Measurements from ENCODE around the gene SKIL. TPM values are rescaled to one million over a fixed set of nuclear protein-coding genes. Genes with fewer than 3 reads are reported as not detected.

The SKIL gene
- total RNA-seq, 1 experiment from 2014 or later, result 47.9 TPM

- BruUV-seq (replicated peaks), result no TSS peak
- no peaks in the 10 kb centered on the region for H3K4me1 ChIP-seq (ENCODE audit: insufficient read depth, low read length, poor library complexity, severe bottlenecking)
- no peaks in the 10 kb centered on the region for H3K36me3 ChIP-seq (ENCODE audit: insufficient read depth, low read length, poor library complexity, severe bottlenecking)
- no peaks in the 10 kb centered on the region for H3K27me3 ChIP-seq (replicated peaks; ENCODE audit: insufficient read depth, low read depth, low read length, poor library complexity)
- H3K4me3 ChIP-seq (ENCODE audit: low read depth, low read length, poor library complexity, severe bottlenecking), result no peak overlapping the region
- CTCF ChIA-PET, result no interaction called here
- H3K9me3 ChIP-seq (ENCODE audit: low read depth, low read length, poor library complexity, severe bottlenecking), result no peaks in the 10 kb centered on the region
- TF ChIP-seq CTCF (conservative IDR thresholded peaks at IDR 0.05; ENCODE audit: low read depth, low read length) (no peak), EZH2 (IDR thresholded peaks at IDR 0.05; ENCODE audit: borderline replicate concordance, low read depth, low read length, poor library complexity, severe bottlenecking) (no peak)
- DNase-seq (ENCODE audit: low spot score), result no peak
- no peak overlapping the region for H3K27ac ChIP-seq (ENCODE audit: low read depth, low read length, poor library complexity, severe bottlenecking)
- intact Hi-C loops (cut with micrococcal nuclease; ENCODE audit: unreplicated experiment), result no loop called here
- POLR2A ChIA-PET (ENCODE audit: low non-redundant PET), result no interaction called here
Observed at GRCh38 chr3:170405101-170405500, 47.6 kb downstream of the SKIL start.

GRCh38 chr3:170410428-170411029, 53.0 kb downstream of the SKIL start:
- Histone ChIP-seq H3K4me3 (ENCODE audit: low read depth, low read length, poor library complexity, severe bottlenecking) (no peak overlapping the region), H3K27me3 (replicated peaks; ENCODE audit: insufficient read depth, low read depth, low read length, poor library complexity) (no peaks in the 10 kb centered on the region), H3K9me3 (ENCODE audit: low read depth, low read length, poor library complexity, severe bottlenecking) (no peaks in the 10 kb centered on the region), H3K4me1 (ENCODE audit: insufficient read depth, low read length, poor library complexity, severe bottlenecking) (no peaks in the 10 kb centered on the region), H3K27ac (ENCODE audit: low read depth, low read length, poor library complexity, severe bottlenecking) (no peak overlapping the region), H3K36me3 (ENCODE audit: insufficient read depth, low read length, poor library complexity, severe bottlenecking) (no peaks in the 10 kb centered on the region)
- TF ChIP-seq CTCF (conservative IDR thresholded peaks at IDR 0.05; ENCODE audit: low read depth, low read length) (peak; percentile 72), EZH2 (IDR thresholded peaks at IDR 0.05; ENCODE audit: borderline replicate concordance, low read depth, low read length, poor library complexity, severe bottlenecking) (no peak)
- no TSS peak for BruUV-seq (replicated peaks)
- POLR2A ChIA-PET (ENCODE audit: low non-redundant PET), result no interaction called here
- CTCF ChIA-PET, result interaction anchor here (0.5 kb wide), 1 partner anchor 223 kb away, joined by 3 read pairs; no protein-coding TSS in a partner anchor
- intact Hi-C loops (cut with micrococcal nuclease; ENCODE audit: unreplicated experiment), result loop anchor here (1.0 to 5.0 kb wide), 3 partner anchors 100 to 648 kb away; no protein-coding TSS in a partner anchor
- DNase-seq (ENCODE audit: low spot score), result peak; percentile 38

- H3K4me3 ChIP-seq (ENCODE audit: low read depth, low read length, poor library complexity, severe bottlenecking), result no peak overlapping the region
- POLR2A ChIA-PET (ENCODE audit: low non-redundant PET), result no interaction called here
Observed at GRCh38 chr3:170413291-170413690, 55.8 kb downstream of the SKIL start.

More at GRCh38 chr3:170413291-170413690, 55.8 kb downstream of the SKIL start:
- no peak overlapping the region for H3K27ac ChIP-seq (ENCODE audit: low read depth, low read length, poor library complexity, severe bottlenecking)
- H3K9me3 ChIP-seq (ENCODE audit: low read depth, low read length, poor library complexity, severe bottlenecking), result no peaks in the 10 kb centered on the region
- intact Hi-C loops (cut with micrococcal nuclease; ENCODE audit: unreplicated experiment), result loop anchor here (5.0 kb wide), 1 partner anchor 551 kb away; no protein-coding TSS in a partner anchor
- CTCF ChIA-PET, result interaction anchor here (1.0 to 2.8 kb wide), 5 partner anchors 277 to 435 kb away, joined by 3 to 28 read pairs (median 6); no protein-coding TSS in a partner anchor
- H3K4me1 ChIP-seq (ENCODE audit: insufficient read depth, low read length, poor library complexity, severe bottlenecking), result no peaks in the 10 kb centered on the region
- DNase-seq (ENCODE audit: low spot score), result no peak
- no peak for TF ChIP-seq CTCF (conservative IDR thresholded peaks at IDR 0.05; ENCODE audit: low read depth, low read length)
- TF ChIP-seq EZH2 (IDR thresholded peaks at IDR 0.05; ENCODE audit: borderline replicate concordance, low read depth, low read length, poor library complexity, severe bottlenecking), result no peak
- no peaks in the 10 kb centered on the region for H3K27me3 ChIP-seq (replicated peaks; ENCODE audit: insufficient read depth, low read depth, low read length, poor library complexity)
- BruUV-seq (replicated peaks), result no TSS peak
- no peaks in the 10 kb centered on the region for H3K36me3 ChIP-seq (ENCODE audit: insufficient read depth, low read length, poor library complexity, severe bottlenecking)
